NB4 (cell line): ENCODE results near the gene TSEN2.

Source experiments
- DNase-seq: peaks from one replicate; pipeline ENCODE4 v3.0.0; 2010; ENCODE audit warnings: low read depth
- H3K4me3 ChIP-seq: one replicate; pipeline ENCODE4 v1.5.1; 2011; ENCODE audit warnings: mild to moderate bottlenecking, low read depth, low read length, moderate library complexity
- CTCF ChIP-seq: IDR thresholded peaks from one replicate; pipeline ENCODE4 v1.5.1; 2012; ENCODE audit warnings: low read depth, low read length
- MAX ChIP-seq: IDR thresholded peaks from 2 replicates; pipeline ENCODE4 v1.6.1; 2011; ENCODE audit warnings: low read depth, low read length
- MYC ChIP-seq: IDR thresholded peaks from 2 replicates; pipeline ENCODE4 v1.6.1; 2011; ENCODE audit warnings: low read depth, low read length
- POLR2A ChIP-seq: IDR thresholded peaks from 2 replicates; pipeline ENCODE4 v1.6.1; 2011; ENCODE audit warnings: mild to moderate bottlenecking; ENCODE audit not compliant: insufficient read length; ENCODE audit errors: extremely low read depth

TSEN2 gene

DNA sequence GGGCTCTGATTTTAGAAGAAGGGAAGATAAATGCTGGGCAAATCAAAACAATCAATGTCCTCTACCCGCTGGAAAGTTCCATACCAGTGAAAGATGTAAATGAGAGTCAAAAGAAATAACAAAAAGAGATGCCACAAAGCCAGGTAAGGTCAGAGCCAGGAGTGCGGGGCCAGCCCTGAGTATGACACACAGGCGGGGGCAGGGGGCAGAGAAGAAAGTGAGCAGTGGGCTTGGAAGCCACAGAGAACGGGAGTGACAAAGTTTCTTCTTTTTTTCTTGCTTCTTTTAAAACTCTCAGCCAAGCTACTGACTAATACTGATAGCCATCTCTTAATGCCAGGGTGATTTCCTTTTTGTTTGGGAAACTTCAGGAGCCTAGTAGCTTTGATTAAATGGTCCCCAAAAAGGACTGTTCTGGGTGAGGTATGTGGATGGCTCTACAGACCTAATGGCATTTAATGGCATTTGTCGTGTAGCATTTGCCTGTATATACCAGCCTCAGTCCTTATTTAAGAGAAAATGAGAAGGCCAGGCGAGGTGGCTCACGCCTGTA lies 23.1 kb upstream of the TSEN2 start:
- TF ChIP-seq MAX (no peak), CTCF (no peak), MYC (no peak), POLR2A (no peak)
- DNase-seq, result no peak
- no peak overlapping the region for H3K4me3 ChIP-seq

DNA sequence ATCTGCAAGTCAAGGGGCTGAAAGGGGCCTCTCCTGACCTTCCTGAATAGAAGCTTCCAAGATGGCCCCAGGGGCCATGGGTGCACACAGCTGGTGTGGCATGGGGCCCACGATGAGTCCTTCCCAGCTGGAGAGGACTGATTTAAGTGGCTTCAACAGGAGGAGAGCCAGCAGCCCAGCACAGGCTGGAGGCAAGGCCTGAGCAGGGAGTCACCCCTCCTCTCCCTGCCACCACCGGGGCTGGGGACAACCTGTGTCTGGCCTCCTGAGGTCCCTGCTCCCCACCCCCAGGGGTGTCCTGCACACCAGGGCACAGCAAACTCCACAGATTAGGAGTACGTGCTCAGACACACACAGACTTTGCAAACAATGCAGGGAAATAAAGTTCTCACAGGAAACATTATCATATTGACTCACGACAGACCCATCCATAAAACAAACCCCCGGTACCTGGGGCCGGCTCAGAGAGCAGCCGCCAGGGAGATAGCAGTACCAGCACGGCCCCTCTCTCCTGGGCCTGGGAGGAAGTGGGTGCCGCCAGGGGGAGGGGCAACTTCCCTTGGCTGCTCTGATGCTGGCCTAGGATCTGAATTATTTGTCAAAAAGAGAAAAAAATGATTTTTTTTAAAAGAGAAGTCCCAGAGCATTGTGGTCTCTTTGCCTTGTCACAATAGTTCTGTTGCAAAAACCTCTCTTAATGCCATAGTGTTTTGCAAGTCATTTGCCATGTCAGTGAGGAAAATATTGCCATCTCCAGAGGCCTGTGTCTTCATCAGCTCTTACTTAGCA lies 21.9 kb upstream of the TSEN2 start:
- H3K4me3 ChIP-seq, result no peak overlapping the region
- DNase-seq, result peak; percentile 61
- no peak for TF ChIP-seq POLR2A
- TF ChIP-seq MYC, result no peak
- TF ChIP-seq MAX, result no peak
- no peak for TF ChIP-seq CTCF

- H3K4me3 ChIP-seq, result no peak overlapping the region
- no peak for DNase-seq
- TF ChIP-seq POLR2A (no peak), CTCF (no peak), MAX (no peak), MYC (no peak)
Measured at GRCh38 chr3:12463686-12464085, 20.6 kb upstream of the TSEN2 start.

- H3K4me3 ChIP-seq, result no peak overlapping the region
- DNase-seq, result no peak
- TF ChIP-seq POLR2A (no peak), CTCF (no peak), MAX (no peak), MYC (no peak)
Measured at GRCh38 chr3:12464181-12464580, 20.1 kb upstream of the TSEN2 start.

DNA sequence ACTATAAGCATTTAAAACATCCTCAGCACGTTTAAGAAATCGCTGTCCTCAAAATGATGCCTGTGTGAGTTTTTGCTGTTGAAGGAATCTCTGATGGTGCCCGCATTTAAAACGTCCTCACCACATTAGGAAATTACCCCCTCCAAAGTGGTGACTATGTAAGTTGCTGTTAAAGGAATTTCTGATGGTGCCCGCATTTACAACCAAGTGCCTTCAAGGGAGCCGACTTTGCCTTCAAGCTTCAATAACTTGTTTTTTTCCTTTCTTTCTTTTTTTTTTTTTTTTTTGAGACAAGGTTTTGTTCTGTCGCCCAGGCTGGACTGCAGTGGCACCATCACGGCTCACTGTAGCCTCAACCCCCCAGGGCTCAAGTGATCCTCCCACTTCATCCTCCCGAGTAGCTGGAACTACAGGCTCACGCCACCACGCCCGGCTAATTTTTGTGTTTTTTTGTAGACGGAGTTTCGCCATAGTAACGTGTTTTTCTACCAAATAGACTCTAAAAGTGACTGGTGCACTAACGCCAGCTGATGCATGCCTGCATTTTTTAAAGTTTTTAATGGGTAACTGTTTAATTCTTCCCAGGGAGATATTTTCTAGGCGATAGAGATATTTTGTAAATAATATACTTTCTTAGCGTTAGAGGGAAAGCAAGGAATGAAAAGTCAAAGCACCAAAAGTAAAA lies 19.0 kb upstream of the TSEN2 start:
- TF ChIP-seq POLR2A, result no peak
- TF ChIP-seq CTCF, result no peak
- no peak for TF ChIP-seq MAX
- TF ChIP-seq MYC, result no peak
- DNase-seq, result no peak

More for the DNA sequence above, 19.0 kb upstream of the TSEN2 start:
- no peak overlapping the region for H3K4me3 ChIP-seq
